Upper lobe of left lung (tissue), 4 donors: Measurements from ENCODE around the gene TMEM129.

Source experiments
- EP300 ChIP-seq, 4 donors: sonication (generic); formaldehyde crosslinking; IDR thresholded peaks; one replicate each; pipeline ENCODE4 v1.5.1; 2017; ENCODE audit warnings: antibody characterized with exemption in 4 of 4, control low read depth in 2 of 4
- POLR2A ChIP-seq, 4 donors: fragments of 450-650 bp; IDR thresholded peaks; one replicate each; pipeline ENCODE4 v1.5.1; 2016 to 2017; ENCODE audit warnings: antibody characterized with exemption in 4 of 4, mild to moderate bottlenecking in 2 of 4
- POLR2AphosphoS5 ChIP-seq, 2 donors: sonication (generic); formaldehyde crosslinking; IDR thresholded peaks; one replicate each; pipeline ENCODE4 v1.5.1; 2017; ENCODE audit warnings: antibody characterized with exemption in 2 of 2
- TF ChIP-seq, protein P1 (sequence below), 6 experiments: fragments of 450-650 bp in 4 of 6; fragments of 200-600 bp in 2 of 6; sonication (generic) in 2 of 6; IDR thresholded peaks; one replicate each; pipeline ENCODE4 v1.5.1; 2016 to 2019; ENCODE audit warnings: antibody characterized with exemption in 6 of 6

DNA sequence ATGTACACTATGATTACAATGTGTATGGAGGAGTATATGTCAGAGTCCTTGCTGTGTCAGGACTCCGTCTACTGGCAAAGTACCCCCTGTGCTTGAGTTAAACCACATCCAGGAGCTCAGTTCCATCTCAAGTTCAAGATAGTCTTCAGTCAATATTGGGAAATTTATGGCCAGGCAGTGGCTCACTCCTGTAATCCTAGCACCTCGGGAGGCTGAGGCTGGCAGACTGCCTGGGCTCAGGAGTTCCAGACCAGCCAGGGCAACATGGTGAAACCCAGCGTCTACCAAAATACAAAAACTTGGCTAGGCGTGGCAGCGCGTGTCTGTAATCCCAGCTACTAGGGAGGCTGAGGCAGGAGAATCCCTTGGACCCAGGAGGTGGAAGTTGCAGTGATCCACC is 14.8 kb downstream of the TMEM129 start:
- TF ChIP-seq, protein P1, sequence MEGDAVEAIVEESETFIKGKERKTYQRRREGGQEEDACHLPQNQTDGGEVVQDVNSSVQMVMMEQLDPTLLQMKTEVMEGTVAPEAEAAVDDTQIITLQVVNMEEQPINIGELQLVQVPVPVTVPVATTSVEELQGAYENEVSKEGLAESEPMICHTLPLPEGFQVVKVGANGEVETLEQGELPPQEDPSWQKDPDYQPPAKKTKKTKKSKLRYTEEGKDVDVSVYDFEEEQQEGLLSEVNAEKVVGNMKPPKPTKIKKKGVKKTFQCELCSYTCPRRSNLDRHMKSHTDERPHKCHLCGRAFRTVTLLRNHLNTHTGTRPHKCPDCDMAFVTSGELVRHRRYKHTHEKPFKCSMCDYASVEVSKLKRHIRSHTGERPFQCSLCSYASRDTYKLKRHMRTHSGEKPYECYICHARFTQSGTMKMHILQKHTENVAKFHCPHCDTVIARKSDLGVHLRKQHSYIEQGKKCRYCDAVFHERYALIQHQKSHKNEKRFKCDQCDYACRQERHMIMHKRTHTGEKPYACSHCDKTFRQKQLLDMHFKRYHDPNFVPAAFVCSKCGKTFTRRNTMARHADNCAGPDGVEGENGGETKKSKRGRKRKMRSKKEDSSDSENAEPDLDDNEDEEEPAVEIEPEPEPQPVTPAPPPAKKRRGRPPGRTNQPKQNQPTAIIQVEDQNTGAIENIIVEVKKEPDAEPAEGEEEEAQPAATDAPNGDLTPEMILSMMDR (IDR thresholded peaks at IDR 0.05), result no peak
- TF ChIP-seq POLR2A (IDR thresholded peaks at IDR 0.05) (no peak), POLR2AphosphoS5 (IDR thresholded peaks at IDR 0.05) (no peak), EP300 (IDR thresholded peaks at IDR 0.05) (no peak)
